Mesothelial cell of epicardium (in vitro differentiated cells): Measurements from ENCODE around the gene OR2A25. TPM values are rescaled to one million over a fixed set of nuclear protein-coding genes. Genes with fewer than 3 reads are reported as not detected.

Experiments used
- DNase-seq, 2 experiments: peaks; one replicate each; pipeline ENCODE4 v3.0.0; 2021; ENCODE audit warnings: low spot score in 2 of 2; ENCODE audit not compliant: unreplicated experiment in 2 of 2
- H3K27ac Mint-ChIP-seq: 2 replicates; pipeline ENCODE4 v1.8.0; 2021; ENCODE audit warnings: mixed read lengths
- H3K27me3 Mint-ChIP-seq: 2 replicates; pipeline ENCODE4 v1.8.0; 2021; ENCODE audit warnings: low read depth, mixed read lengths
- H3K36me3 Mint-ChIP-seq: 2 replicates; pipeline ENCODE4 v1.8.0; 2021; ENCODE audit warnings: mixed read lengths
- H3K4me1 Mint-ChIP-seq: 2 replicates; pipeline ENCODE4 v1.8.0; 2021; ENCODE audit warnings: mixed read lengths
- H3K4me3 Mint-ChIP-seq: 2 replicates; pipeline ENCODE4 v1.8.0; 2021; ENCODE audit warnings: mild to moderate bottlenecking, moderate library complexity, mixed read lengths
- H3K9me3 Mint-ChIP-seq: 2 replicates; pipeline ENCODE4 v1.8.0; 2021; ENCODE audit warnings: mixed read lengths
- CTCF ChIP-seq: fragments of 200-600 bp; sonication (generic); IDR thresholded peaks from one replicate; pipeline ENCODE4 v1.5.0; 2021; ENCODE audit warnings: antibody characterized with exemption; ENCODE audit not compliant: unreplicated experiment
- total RNA-seq: library from RNA; stranded (reverse); gene quantifications from 3 replicates; pipeline ENCODE4 v1.2.1, GENCODE V29; 2021

OR2A25 gene
- total RNA-seq, 1 donor from 2014 or later: not detected

GRCh38 chr7:144032985-144033709 lies 36.5 kb upstream of the OR2A25 start:
- Mint-ChIP-seq H3K27me3 (no peaks in the 10 kb centered on the region), H3K27ac (no peak overlapping the region), H3K9me3 (no peaks in the 10 kb centered on the region), H3K4me1 (peaks cover 19% of the 10 kb centered on the region), H3K4me3 (no peak overlapping the region), H3K36me3 (no peaks in the 10 kb centered on the region)
- DNase-seq: no peak
- no peak for TF ChIP-seq CTCF

GRCh38 chr7:144035385-144035784 lies 34.2 kb upstream of the OR2A25 start:
- no peaks in the 10 kb centered on the region for H3K36me3 Mint-ChIP-seq
- peaks cover 21% of the 10 kb centered on the region for H3K4me1 Mint-ChIP-seq
- H3K9me3 Mint-ChIP-seq: no peaks in the 10 kb centered on the region
- DNase-seq: no peak
- H3K27ac Mint-ChIP-seq: no peak overlapping the region
- H3K27me3 Mint-ChIP-seq: no peaks in the 10 kb centered on the region
- no peak for TF ChIP-seq CTCF
- no peak overlapping the region for H3K4me3 Mint-ChIP-seq

GRCh38 chr7:144036302-144036885 lies 33.2 kb upstream of the OR2A25 start:
- Mint-ChIP-seq H3K36me3 (no peaks in the 10 kb centered on the region), H3K4me1 (peaks cover 17% of the 10 kb centered on the region), H3K27ac (no peak overlapping the region), H3K9me3 (no peaks in the 10 kb centered on the region), H3K4me3 (no peak overlapping the region), H3K27me3 (no peaks in the 10 kb centered on the region)
- TF ChIP-seq CTCF: no peak
- DNase-seq: no peak

GRCh38 chr7:144037414-144038035 lies 32.1 kb upstream of the OR2A25 start:
- H3K27ac Mint-ChIP-seq: no peak overlapping the region
- no peaks in the 10 kb centered on the region for H3K36me3 Mint-ChIP-seq
- H3K9me3 Mint-ChIP-seq: no peaks in the 10 kb centered on the region
- no peak overlapping the region for H3K4me3 Mint-ChIP-seq
- TF ChIP-seq CTCF: no peak
- H3K27me3 Mint-ChIP-seq: no peaks in the 10 kb centered on the region
- H3K4me1 Mint-ChIP-seq: peaks cover 10% of the 10 kb centered on the region
- DNase-seq: no peak

- H3K27me3 Mint-ChIP-seq: peaks cover 4% of the 10 kb centered on the region
- H3K4me3 Mint-ChIP-seq: no peak overlapping the region
- TF ChIP-seq CTCF: no peak
- DNase-seq: no peak
- H3K9me3 Mint-ChIP-seq: no peaks in the 10 kb centered on the region
- H3K36me3 Mint-ChIP-seq: no peaks in the 10 kb centered on the region
- H3K4me1 Mint-ChIP-seq: peaks cover 3% of the 10 kb centered on the region
- H3K27ac Mint-ChIP-seq: no peak overlapping the region
Measured at GRCh38 chr7:144038887-144039286, 30.7 kb upstream of the OR2A25 start.
